Breast epithelium (tissue), 4 donors: Measurements from ENCODE around the gene TMEM131. TPM values are rescaled to one million over a fixed set of nuclear protein-coding genes. Genes with fewer than 3 reads are reported as not detected.

Source experiments
- DNase-seq, 2 donors: peaks; one replicate each; pipeline ENCODE4 v3.0.0-alpha.2; 2019; ENCODE audit warnings: low spot score in 2 of 2
- H3K27ac ChIP-seq, 2 donors: fragments of 200-600 bp; sonication (generic) in 1 of 2; one replicate each; pipeline ENCODE4 v1.5.1; 2016 to 2019; ENCODE audit warnings: mild to moderate bottlenecking in 1 of 2
- H3K27me3 ChIP-seq, 2 donors: fragments of 200-600 bp; sonication (generic) in 1 of 2; one replicate each; pipeline versions ENCODE4 v1.5.1 to v1.6.0; 2017 to 2019; ENCODE audit warnings: control low read depth in 1 of 2, mild to moderate bottlenecking in 1 of 2
- H3K36me3 ChIP-seq: fragments of 200-600 bp; one replicate; pipeline ENCODE4 v1.5.1; 2019
- H3K4me1 ChIP-seq, 2 donors: fragments of 200-600 bp; sonication (generic); one replicate each; pipeline ENCODE4 v1.5.1; 2016 to 2019; ENCODE audit warnings: control low read depth in 1 of 2
- H3K4me3 ChIP-seq, 3 donors: fragments of 200-600 bp; sonication (generic); 1 replicate in 2 of 3; 2 replicates in 1 of 3; pipeline ENCODE4 v1.5.1; 2016 to 2019; ENCODE audit warnings: mild to moderate bottlenecking in 3 of 3, moderate library complexity in 2 of 3
- H3K9me3 ChIP-seq, 2 donors: fragments of 200-600 bp; sonication (generic) in 1 of 2; one replicate each; pipeline ENCODE4 v1.5.1; 2016 to 2019; ENCODE audit warnings: control low read depth in 1 of 2
- POLR2A ChIP-seq: fragments of 450-650 bp; IDR thresholded peaks from one replicate; pipeline ENCODE4 v1.6.1; 2016; ENCODE audit warnings: antibody characterized with exemption, mild to moderate bottlenecking, moderate library complexity
- POLR2AphosphoS5 ChIP-seq, 3 donors: sonication (generic); formaldehyde crosslinking; IDR thresholded peaks; one replicate each; pipeline ENCODE4 v1.6.1; 2017; ENCODE audit warnings: antibody characterized with exemption in 3 of 3
- intact Hi-C: fragments of 100-400 bp; cut with DNase I; formaldehyde crosslinking; loops from one replicate; pipeline ENCODE4 v1.15.1; 2023; ENCODE audit warnings: low total_unique reads
- total RNA-seq, 3 donors: library from RNA; depleted of rRNA; stranded (reverse); fragments of >200 nt; gene quantifications; one replicate each; pipeline ENCODE4 v1.1.0, GENCODE V29; 2016
- TF ChIP-seq, protein P1 (sequence below), 3 donors: fragments of 450-650 bp; IDR thresholded peaks; one replicate each; pipeline ENCODE4 v1.5.1; 2016 to 2017; ENCODE audit warnings: antibody characterized with exemption in 3 of 3, mild to moderate bottlenecking in 3 of 3, moderate library complexity in 3 of 3

TMEM131 gene
- total RNA-seq, 3 donors from 2014 or later = 30.6 to 47.4 (median 41.3) TPM

DNA sequence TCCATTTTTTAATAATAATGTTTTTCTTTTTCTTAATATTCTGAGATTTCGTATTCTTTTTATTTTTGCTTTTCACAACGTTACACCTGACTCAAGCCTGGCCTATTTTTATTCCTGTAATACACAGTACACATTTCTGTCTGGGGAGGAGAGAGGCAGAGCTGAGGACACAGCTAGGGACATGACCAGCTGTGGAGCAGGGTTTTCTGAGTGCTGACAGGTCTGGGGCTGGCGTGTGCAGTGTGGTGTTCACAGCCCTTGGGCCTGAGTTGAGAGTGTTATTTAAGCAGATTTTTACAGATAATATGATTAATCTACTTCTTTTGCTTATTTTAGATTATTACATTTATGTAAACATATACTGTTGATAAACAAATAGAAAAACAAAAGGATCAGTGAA lies 226.4 kb downstream of the TMEM131 start:
- H3K4me3 ChIP-seq = no peak overlapping the region
- no peaks in the 10 kb centered on the region for H3K27me3 ChIP-seq
- no peak for DNase-seq
- no peaks in the 10 kb centered on the region for H3K9me3 ChIP-seq
- H3K27ac ChIP-seq = no peak overlapping the region
- TF ChIP-seq POLR2AphosphoS5 (IDR thresholded peaks at IDR 0.05) (no peak), POLR2A (no peak)
- TF ChIP-seq, protein P1, sequence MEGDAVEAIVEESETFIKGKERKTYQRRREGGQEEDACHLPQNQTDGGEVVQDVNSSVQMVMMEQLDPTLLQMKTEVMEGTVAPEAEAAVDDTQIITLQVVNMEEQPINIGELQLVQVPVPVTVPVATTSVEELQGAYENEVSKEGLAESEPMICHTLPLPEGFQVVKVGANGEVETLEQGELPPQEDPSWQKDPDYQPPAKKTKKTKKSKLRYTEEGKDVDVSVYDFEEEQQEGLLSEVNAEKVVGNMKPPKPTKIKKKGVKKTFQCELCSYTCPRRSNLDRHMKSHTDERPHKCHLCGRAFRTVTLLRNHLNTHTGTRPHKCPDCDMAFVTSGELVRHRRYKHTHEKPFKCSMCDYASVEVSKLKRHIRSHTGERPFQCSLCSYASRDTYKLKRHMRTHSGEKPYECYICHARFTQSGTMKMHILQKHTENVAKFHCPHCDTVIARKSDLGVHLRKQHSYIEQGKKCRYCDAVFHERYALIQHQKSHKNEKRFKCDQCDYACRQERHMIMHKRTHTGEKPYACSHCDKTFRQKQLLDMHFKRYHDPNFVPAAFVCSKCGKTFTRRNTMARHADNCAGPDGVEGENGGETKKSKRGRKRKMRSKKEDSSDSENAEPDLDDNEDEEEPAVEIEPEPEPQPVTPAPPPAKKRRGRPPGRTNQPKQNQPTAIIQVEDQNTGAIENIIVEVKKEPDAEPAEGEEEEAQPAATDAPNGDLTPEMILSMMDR (IDR thresholded peaks at IDR 0.05) = no peak
- no peaks in the 10 kb centered on the region for H3K36me3 ChIP-seq
- H3K4me1 ChIP-seq = no peaks in the 10 kb centered on the region
- intact Hi-C loops = no loop called here

DNA sequence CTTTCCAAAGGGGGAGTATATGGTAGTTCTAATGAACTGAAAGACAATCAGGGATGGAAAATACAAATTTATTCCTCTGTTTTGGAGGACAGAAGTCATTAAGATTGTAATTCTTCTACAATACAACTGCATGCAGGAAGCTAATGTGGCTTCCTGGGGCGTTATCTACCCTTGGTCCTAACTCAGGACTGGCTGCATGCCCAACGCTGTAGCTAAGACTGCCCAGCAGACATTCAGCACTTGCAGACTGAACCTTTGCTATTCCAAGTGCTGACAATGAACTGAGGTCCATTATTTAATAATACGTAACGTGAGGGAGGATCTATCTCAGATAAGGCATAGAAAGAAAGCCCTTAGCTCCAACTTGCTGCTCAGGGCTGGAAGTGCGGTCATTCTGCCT lies 229.2 kb downstream of the TMEM131 start:
- DNase-seq = no peak
- Histone ChIP-seq H3K4me1 (no peaks in the 10 kb centered on the region), H3K27me3 (no peaks in the 10 kb centered on the region), H3K9me3 (no peaks in the 10 kb centered on the region), H3K27ac (no peak overlapping the region), H3K4me3 (no peak overlapping the region), H3K36me3 (peaks cover 4% of the 10 kb centered on the region)
- intact Hi-C loops = no loop called here
- no peak for TF ChIP-seq POLR2A
- TF ChIP-seq, protein P1 (IDR thresholded peaks at IDR 0.05) = no peak
- no peak for TF ChIP-seq POLR2AphosphoS5 (IDR thresholded peaks at IDR 0.05)

DNA sequence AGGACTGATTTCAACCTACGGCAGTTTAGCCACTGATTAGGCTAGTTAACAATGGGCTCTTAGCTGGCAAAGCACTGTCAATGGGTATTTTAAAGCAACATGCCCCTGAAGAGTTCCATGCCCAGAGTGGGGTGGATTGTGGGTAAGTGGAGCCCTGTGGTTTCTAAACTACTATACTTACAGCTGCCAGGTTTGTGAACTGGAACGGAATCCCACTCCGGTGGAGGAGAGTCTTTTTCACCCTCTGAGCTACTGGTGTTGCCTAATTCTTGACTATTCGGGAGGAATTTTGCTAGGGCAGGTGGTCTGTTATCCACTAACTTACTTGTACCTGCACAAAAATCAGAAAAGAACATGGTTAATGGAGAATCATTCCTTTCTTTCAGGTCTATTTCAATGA lies 229.8 kb downstream of the TMEM131 start:
- no peak for DNase-seq
- no peaks in the 10 kb centered on the region for H3K27me3 ChIP-seq
- intact Hi-C loops = no loop called here
- no peak overlapping the region for H3K4me3 ChIP-seq
- no peaks in the 10 kb centered on the region for H3K9me3 ChIP-seq
- H3K4me1 ChIP-seq = no peaks in the 10 kb centered on the region
- H3K36me3 ChIP-seq = peaks cover 5% of the 10 kb centered on the region
- peak overlapping the region in 1 of 2 donors; percentile 21 for H3K27ac ChIP-seq
- TF ChIP-seq POLR2A = no peak
- TF ChIP-seq, protein P1 (IDR thresholded peaks at IDR 0.05) = no peak
- no peak for TF ChIP-seq POLR2AphosphoS5 (IDR thresholded peaks at IDR 0.05)

DNA sequence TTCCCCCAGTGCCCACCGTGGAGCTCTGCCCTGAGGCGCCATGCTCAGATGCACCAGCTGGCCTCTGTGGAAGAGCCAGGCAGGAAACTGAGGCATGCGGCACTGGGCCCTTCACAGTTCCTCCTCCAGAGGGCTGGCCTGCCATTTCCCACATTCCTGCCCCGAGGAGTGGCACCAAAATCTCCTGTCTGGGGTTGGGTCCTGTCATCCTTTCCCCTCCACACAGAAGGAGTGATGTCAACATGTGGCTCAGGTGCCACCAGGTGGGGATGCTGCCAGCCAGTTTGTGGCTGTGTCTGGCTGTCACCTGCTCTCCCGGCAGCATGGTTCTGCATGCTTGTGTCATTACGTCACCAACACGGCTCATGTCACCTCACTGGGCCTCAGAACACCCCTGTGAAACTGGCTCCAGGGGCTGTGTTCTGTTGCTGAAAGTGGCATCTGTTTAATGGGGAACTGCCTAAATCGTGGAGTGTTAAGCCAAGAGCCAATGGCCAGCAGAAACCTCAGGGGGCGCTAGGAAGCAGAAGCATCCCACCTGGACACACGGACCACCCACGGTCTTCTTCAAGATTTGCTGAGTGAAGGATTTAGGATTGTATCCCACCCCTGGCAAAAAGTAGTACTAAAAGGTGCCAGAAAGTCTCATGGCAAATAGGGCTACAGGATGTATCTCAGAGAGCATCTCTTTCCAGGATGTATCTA lies 231.0 kb downstream of the TMEM131 start:
- peak overlapping the region in 1 of 2 donors; percentile 50 for H3K27ac ChIP-seq
- TF ChIP-seq, protein P1 (IDR thresholded peaks at IDR 0.05) = no peak
- TF ChIP-seq POLR2A = no peak
- TF ChIP-seq POLR2AphosphoS5 (IDR thresholded peaks at IDR 0.05) = no peak
- DNase-seq = peak in 1 of 2 donors; percentile 49
- no peaks in the 10 kb centered on the region for H3K9me3 ChIP-seq
- peaks cover 5% of the 10 kb centered on the region for H3K36me3 ChIP-seq
- H3K27me3 ChIP-seq = no peaks in the 10 kb centered on the region
- H3K4me3 ChIP-seq = no peak overlapping the region
- no peaks in the 10 kb centered on the region for H3K4me1 ChIP-seq
- intact Hi-C loops = no loop called here

DNA sequence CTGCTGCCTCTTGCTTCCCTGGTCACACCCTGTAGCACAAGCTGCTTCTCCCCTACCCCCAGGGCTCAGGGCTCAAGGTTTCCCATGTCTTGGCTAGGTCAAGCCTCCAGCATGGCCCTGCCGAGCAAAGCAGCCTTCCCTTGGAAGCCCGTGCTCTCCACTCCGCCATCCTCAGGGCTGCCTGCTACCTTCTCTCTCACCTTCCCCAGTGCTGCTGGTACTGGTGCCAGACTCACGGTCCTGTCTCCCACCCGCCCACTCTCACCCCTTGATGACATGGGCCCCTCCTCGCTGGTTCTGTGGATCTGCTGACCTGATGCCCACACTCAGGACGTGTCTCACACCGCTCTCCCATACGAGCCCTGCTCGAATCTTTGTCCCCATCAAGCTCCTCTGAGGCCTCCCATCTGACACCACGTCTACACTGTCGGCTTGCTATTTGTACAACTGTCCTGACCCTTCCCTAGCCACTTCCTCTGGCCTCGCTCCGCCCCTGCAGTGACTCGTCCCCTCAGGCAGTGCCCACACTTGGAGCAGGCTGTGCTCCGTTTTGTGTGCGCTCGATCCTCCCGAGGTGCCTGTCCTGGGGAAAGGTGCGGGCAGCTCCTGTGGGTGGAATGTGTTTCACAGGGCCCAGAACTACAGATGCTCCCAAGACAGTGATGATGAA lies 232.4 kb downstream of the TMEM131 start:
- H3K27me3 ChIP-seq = no peaks in the 10 kb centered on the region
- no peak for DNase-seq
- no peak overlapping the region for H3K27ac ChIP-seq
- H3K36me3 ChIP-seq = peaks cover 5% of the 10 kb centered on the region
- H3K9me3 ChIP-seq = no peaks in the 10 kb centered on the region
- H3K4me3 ChIP-seq = no peak overlapping the region
- TF ChIP-seq, protein P1 (IDR thresholded peaks at IDR 0.05) = no peak
- TF ChIP-seq POLR2AphosphoS5 (IDR thresholded peaks at IDR 0.05) = no peak
- no peak for TF ChIP-seq POLR2A
- intact Hi-C loops = no loop called here
- H3K4me1 ChIP-seq = no peaks in the 10 kb centered on the region
